ENCODE measurements around the gene AMFR. TPM values are rescaled to one million over a fixed set of nuclear protein-coding genes. Genes with fewer than 3 reads are reported as not detected.

AMFR gene
- total and polyA plus RNA-seq, 2 of the 13 experiments (the other 11 are each of a cell fraction or from before 2014, with no cell fraction given) = 52.9 to 108 TPM

DNA sequence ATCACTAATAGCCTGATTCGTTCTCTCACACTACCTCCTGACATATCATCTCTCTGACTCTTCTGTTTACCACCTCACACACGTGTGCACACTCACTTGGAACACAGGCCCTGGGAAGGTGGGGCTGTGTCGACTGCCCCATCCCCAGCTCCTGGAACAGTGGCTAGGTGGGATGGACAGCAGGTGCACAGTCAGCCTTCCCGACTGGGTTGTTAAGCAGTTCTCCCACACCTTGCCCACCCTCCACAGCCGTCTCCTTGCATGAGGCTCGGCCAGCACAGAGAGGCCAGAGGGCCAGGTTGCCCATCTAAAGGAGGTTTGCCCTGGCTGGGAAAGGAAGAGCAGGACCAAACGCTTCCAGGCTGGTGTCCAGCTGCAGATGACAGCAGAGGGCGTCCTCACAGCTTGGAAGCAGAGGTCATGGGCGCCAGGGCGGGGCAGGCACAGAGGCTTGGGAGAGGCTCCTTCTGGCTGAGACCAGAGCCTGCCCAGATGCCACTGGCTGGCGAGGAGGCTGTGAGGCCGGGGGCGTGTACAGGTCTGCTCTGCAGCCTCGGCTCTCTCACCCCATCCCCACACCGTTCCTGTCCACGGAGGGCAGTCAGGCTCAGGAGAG, 92.8 kb downstream of the AMFR start (continued):
- TF ChIP-seq, protein P1, sequence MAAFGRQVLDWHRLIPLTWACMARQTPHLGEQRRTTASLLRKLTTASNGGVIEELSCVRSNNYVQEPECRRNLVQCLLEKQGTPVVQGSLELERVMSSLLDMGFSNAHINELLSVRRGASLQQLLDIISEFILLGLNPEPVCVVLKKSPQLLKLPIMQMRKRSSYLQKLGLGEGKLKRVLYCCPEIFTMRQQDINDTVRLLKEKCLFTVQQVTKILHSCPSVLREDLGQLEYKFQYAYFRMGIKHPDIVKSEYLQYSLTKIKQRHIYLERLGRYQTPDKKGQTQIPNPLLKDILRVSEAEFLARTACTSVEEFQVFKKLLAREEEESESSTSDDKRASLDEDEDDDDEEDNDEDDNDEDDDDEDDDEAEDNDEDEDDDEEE (CRISPR knock-in tag; IDR thresholded peaks at IDR 0.05) = no peak
- no peak for TF ChIP-seq SNAI1 (CRISPR knock-in tag; IDR thresholded peaks at IDR 0.05; ENCODE audit: borderline replicate concordance)
- no peak for TF ChIP-seq ZBTB38 (CRISPR knock-in tag; IDR thresholded peaks at IDR 0.05)
- no peak for TF ChIP-seq MAFG (CRISPR knock-in tag; IDR thresholded peaks at IDR 0.05)
- 0 out of 2 replicates have a peak, but pooled peaks have one; percentile 4 for TF ChIP-seq NRL (CRISPR knock-in tag; IDR thresholded peaks at IDR 0.05; ENCODE audit: borderline replicate concordance)
- TF ChIP-seq ARID2 (CRISPR knock-in tag; IDR thresholded peaks at IDR 0.05; ENCODE audit: borderline replicate concordance) = no peak
- no peak for TF ChIP-seq ZNF24 (IDR thresholded peaks at IDR 0.05)
- TF ChIP-seq ZNF564 (CRISPR knock-in tag; IDR thresholded peaks at IDR 0.05) = no peak
- TF ChIP-seq, protein P2, sequence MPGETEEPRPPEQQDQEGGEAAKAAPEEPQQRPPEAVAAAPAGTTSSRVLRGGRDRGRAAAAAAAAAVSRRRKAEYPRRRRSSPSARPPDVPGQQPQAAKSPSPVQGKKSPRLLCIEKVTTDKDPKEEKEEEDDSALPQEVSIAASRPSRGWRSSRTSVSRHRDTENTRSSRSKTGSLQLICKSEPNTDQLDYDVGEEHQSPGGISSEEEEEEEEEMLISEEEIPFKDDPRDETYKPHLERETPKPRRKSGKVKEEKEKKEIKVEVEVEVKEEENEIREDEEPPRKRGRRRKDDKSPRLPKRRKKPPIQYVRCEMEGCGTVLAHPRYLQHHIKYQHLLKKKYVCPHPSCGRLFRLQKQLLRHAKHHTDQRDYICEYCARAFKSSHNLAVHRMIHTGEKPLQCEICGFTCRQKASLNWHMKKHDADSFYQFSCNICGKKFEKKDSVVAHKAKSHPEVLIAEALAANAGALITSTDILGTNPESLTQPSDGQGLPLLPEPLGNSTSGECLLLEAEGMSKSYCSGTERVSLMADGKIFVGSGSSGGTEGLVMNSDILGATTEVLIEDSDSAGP (CRISPR knock-in tag; IDR thresholded peaks at IDR 0.05; ENCODE audit: borderline replicate concordance) = peak; percentile 80
- no peak for TF ChIP-seq ZNF225 (CRISPR knock-in tag; IDR thresholded peaks at IDR 0.05)
- no peak for TF ChIP-seq JUND (CRISPR knock-in tag; IDR thresholded peaks at IDR 0.05)
- no peak for TF ChIP-seq ZNF570 (CRISPR knock-in tag; IDR thresholded peaks at IDR 0.05; ENCODE audit: borderline replicate concordance)
- no peak for TF ChIP-seq SIX1 (CRISPR knock-in tag; IDR thresholded peaks at IDR 0.05; ENCODE audit: borderline replicate concordance)
- TF ChIP-seq ISL2 (CRISPR knock-in tag; IDR thresholded peaks at IDR 0.05) = no peak
- TF ChIP-seq ZBTB8A (CRISPR knock-in tag; IDR thresholded peaks at IDR 0.05; ENCODE audit: borderline replicate concordance, low read depth) = no peak
- TF ChIP-seq MED13 (CRISPR knock-in tag; IDR thresholded peaks at IDR 0.05) = no peak
- TF ChIP-seq ZNF33A (CRISPR knock-in tag; IDR thresholded peaks at IDR 0.05; ENCODE audit: borderline replicate concordance) = no peak
- no peak for TF ChIP-seq GFI1 (CRISPR knock-in tag; IDR thresholded peaks at IDR 0.05; ENCODE audit: borderline replicate concordance)
- TF ChIP-seq, protein P3, sequence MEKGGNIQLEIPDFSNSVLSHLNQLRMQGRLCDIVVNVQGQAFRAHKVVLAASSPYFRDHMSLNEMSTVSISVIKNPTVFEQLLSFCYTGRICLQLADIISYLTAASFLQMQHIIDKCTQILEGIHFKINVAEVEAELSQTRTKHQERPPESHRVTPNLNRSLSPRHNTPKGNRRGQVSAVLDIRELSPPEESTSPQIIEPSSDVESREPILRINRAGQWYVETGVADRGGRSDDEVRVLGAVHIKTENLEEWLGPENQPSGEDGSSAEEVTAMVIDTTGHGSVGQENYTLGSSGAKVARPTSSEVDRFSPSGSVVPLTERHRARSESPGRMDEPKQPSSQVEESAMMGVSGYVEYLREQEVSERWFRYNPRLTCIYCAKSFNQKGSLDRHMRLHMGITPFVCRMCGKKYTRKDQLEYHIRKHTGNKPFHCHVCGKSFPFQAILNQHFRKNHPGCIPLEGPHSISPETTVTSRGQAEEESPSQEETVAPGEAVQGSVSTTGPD (CRISPR knock-in tag; IDR thresholded peaks at IDR 0.05) = no peak
- TF ChIP-seq, protein P4, sequence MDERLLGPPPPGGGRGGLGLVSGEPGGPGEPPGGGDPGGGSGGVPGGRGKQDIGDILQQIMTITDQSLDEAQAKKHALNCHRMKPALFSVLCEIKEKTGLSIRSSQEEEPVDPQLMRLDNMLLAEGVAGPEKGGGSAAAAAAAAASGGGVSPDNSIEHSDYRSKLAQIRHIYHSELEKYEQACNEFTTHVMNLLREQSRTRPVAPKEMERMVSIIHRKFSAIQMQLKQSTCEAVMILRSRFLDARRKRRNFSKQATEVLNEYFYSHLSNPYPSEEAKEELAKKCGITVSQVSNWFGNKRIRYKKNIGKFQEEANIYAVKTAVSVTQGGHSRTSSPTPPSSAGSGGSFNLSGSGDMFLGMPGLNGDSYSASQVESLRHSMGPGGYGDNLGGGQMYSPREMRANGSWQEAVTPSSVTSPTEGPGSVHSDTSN (CRISPR knock-in tag; IDR thresholded peaks at IDR 0.05) = no peak
- no peak for TF ChIP-seq ZNF558 (CRISPR knock-in tag; IDR thresholded peaks at IDR 0.05; ENCODE audit: borderline replicate concordance)
- no peak for TF ChIP-seq AGO2 (optimal IDR thresholded peaks at IDR 0.05; ENCODE audit: low read depth, low read length)
- TF ChIP-seq XRCC5 (optimal IDR thresholded peaks at IDR 0.05; ENCODE audit: low read length) = peak; percentile 89
- TF ChIP-seq, protein P5, sequence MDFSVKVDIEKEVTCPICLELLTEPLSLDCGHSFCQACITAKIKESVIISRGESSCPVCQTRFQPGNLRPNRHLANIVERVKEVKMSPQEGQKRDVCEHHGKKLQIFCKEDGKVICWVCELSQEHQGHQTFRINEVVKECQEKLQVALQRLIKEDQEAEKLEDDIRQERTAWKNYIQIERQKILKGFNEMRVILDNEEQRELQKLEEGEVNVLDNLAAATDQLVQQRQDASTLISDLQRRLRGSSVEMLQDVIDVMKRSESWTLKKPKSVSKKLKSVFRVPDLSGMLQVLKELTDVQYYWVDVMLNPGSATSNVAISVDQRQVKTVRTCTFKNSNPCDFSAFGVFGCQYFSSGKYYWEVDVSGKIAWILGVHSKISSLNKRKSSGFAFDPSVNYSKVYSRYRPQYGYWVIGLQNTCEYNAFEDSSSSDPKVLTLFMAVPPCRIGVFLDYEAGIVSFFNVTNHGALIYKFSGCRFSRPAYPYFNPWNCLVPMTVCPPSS (IDR thresholded peaks at IDR 0.05) = no peak
- TF ChIP-seq SUZ12 (IDR thresholded peaks at IDR 0.05; ENCODE audit: low read depth, low read length) = no peak
- no peak for TF ChIP-seq JUN (CRISPR knock-in tag; IDR thresholded peaks at IDR 0.05)
